ENCODE measurements around the gene MNX1.

Gene MNX1

DNA sequence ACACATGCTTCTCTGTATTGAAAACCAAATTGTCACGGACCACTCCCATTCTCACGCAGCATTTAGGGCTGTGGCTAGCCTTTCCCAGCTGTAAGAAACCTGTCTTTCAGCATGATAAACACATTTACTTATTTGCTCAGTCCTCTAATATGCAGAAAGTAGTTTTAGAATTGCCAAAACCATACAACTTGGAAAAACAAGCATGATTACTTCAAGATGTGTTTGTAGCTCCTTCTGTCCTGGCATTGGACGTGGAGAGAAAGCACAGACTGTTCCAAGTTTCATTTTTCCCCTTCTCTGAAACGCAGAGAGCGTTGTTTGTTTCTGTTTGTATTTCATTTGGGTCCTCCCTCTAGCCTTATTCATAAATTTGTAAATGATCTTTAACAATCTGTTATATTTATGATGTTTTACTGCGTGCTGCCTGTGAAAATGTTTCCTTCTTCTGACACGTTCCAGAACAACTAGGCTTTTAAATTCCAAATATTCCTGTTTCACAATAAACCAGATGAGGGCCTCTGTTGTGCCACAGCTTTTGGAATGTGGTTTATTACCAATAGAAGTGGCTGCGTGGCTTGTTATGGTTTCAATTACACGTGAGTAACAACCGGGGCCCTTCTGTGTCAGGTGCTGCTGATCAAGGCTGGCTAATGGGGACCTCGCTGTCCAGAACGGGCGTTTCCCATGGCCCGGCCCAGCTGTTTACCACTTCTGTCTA lies 26.1 kb downstream of the MNX1 start:
- DNase-seq (ENCODE audit: low read depth) = no peak

DNA sequence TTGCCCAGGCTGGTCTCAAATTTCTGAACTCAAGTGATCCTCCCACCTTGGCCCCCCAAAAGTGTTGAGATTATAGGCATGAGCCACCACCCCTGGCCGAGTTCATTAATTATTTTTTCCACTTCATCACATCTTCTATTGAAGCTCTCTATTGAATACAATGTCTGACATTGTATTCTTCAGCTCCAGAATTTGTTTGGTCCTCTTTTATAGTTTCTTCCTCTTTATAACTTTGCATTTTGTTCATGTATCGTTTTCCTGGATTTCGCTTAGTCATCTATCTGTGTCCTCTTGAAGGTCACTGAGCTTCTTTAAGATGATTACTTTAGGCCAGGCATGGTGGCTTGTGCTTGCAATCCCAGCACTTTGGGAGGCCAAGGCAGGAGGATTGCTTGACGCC lies 30.8 kb downstream of the MNX1 start:
- TF ChIP-seq, protein P1, sequence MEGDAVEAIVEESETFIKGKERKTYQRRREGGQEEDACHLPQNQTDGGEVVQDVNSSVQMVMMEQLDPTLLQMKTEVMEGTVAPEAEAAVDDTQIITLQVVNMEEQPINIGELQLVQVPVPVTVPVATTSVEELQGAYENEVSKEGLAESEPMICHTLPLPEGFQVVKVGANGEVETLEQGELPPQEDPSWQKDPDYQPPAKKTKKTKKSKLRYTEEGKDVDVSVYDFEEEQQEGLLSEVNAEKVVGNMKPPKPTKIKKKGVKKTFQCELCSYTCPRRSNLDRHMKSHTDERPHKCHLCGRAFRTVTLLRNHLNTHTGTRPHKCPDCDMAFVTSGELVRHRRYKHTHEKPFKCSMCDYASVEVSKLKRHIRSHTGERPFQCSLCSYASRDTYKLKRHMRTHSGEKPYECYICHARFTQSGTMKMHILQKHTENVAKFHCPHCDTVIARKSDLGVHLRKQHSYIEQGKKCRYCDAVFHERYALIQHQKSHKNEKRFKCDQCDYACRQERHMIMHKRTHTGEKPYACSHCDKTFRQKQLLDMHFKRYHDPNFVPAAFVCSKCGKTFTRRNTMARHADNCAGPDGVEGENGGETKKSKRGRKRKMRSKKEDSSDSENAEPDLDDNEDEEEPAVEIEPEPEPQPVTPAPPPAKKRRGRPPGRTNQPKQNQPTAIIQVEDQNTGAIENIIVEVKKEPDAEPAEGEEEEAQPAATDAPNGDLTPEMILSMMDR (IDR thresholded peaks at IDR 0.05; ENCODE audit: control insufficient read depth, extremely low read depth, insufficient read depth) = no peak
- no peak overlapping the region for H3K4me3 ChIP-seq (ENCODE audit: low read depth, low read length)
- DNase-seq (ENCODE audit: low read depth) = no peak

More for the DNA sequence above, 26.1 kb downstream of the MNX1 start:
- TF ChIP-seq, protein P1 (IDR thresholded peaks at IDR 0.05; ENCODE audit: control insufficient read depth, extremely low read depth, insufficient read depth) = peak; percentile 14; the same call in 1 of the 2 replicates
- peak overlapping the region; percentile 32 for H3K4me3 ChIP-seq (ENCODE audit: low read depth, low read length)

DNA sequence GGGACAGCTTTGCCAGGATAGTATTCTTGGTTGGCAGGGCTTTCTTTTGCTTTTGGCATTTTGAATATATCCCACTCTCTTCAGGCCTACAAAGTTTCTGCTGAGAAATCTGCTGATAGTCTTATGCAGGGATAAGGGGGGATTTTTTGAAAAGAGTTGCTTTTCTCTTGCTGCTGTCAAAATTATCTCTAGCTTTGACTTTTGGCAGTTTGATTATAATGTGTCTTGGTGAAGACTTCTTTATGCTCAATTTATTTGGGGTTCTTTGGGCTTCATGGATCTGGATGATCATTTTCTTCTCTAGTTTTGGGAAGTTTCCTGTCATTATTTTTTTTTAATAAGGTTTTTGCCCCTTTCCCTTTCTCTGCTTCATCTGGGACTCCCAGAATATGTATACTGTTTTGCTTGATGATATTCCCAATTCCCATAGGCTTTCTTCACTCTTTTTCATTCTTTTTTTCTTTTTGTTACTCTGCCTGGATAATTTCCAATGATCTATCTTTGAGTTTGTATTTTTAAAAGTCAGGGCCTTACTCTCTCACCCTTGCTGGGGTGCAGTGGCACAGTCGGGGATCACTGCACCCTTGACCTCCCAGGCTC lies 31.4 kb downstream of the MNX1 start:
- TF ChIP-seq, protein P1 (IDR thresholded peaks at IDR 0.05; ENCODE audit: control insufficient read depth, extremely low read depth, insufficient read depth) = no peak
- no peak for DNase-seq (ENCODE audit: low read depth)

DNA sequence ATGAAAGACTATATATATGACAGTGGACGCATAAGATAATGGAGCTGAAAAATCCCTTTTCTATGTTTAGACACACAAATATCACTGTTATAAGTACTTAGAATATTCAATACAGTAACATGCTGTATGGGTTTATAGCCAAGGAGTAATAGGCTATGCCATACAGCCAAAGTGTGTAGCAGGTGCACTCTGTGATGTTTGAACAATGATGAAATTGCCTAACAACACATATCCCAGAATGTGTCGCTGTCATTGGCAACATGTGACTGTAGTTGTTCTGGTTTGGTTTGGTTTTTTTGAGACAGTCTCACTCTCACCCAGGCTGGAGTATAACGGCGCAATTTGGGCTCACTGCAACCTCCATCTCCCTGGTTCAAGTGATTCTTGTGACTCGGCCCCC lies 34.8 kb downstream of the MNX1 start:
- no peak for DNase-seq (ENCODE audit: low read depth)
- H3K4me3 ChIP-seq (ENCODE audit: low read depth, low read length) = no peak overlapping the region
- TF ChIP-seq, protein P1 (IDR thresholded peaks at IDR 0.05; ENCODE audit: control insufficient read depth, extremely low read depth, insufficient read depth) = no peak

More for the DNA sequence above, 31.4 kb downstream of the MNX1 start:
- H3K4me3 ChIP-seq (ENCODE audit: low read depth, low read length) = no peak overlapping the region

DNA sequence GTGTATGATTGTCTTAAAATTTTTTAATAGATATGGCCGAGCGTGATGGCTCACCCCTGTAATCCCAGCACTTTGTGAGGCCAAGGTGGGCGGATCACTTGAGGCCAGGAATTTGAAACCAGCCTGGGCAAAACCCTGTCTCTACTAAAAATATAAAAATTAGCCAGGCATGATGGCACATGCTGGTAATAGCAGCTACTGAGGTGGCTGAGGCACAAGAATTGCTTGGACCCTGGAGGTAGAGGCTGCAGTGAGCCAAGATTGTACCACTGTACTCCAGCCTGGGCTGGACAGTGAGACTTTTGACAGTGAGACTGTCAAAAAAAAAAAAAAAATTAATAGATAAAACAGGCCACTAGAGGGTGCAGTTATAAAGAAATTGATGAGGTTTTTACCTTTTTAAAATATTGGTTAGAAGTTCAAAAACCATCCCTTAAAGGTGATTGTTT lies 40.5 kb downstream of the MNX1 start:
- TF ChIP-seq, protein P1 (IDR thresholded peaks at IDR 0.05; ENCODE audit: control insufficient read depth, extremely low read depth, insufficient read depth) = 0 out of 2 replicates have a peak, but pooled peaks have one; percentile 21
- no peak for DNase-seq (ENCODE audit: low read depth)
- no peak overlapping the region for H3K4me3 ChIP-seq (ENCODE audit: low read depth, low read length)

DNA sequence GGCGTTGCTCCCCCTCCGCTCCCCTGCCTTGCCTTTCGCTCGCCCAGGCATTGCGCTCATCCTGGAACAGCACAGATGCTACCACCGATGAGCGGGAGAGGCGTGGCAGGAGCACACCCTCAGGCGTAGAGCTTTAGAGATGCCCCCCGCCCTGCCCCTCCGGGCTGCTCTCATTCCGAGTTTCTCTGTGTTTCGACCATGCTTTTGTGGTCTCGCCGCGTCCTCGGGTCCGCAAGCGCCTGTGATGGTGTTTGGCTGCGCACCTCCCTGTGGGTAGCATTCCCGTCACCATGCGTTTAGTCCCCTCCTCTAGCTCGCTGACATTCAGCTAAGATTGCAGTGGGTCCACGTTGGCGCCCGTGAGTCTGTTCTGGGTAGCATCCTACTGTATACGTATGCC lies 42.3 kb downstream of the MNX1 start:
- H3K4me3 ChIP-seq (ENCODE audit: low read depth, low read length) = no peak overlapping the region
- TF ChIP-seq, protein P1 (IDR thresholded peaks at IDR 0.05; ENCODE audit: control insufficient read depth, extremely low read depth, insufficient read depth) = no peak
- no peak for DNase-seq (ENCODE audit: low read depth)

Measured in LNCaP clone FGC (cell line).